Left lung (tissue), 10 donors: Measurements from ENCODE around the gene HYI. TPM values are rescaled to one million over a fixed set of nuclear protein-coding genes. Genes with fewer than 3 reads are reported as not detected.

ENCODE experiments used
- ATAC-seq: fragments of 200-7000 bp; cut with Tn5 transposase; one replicate; pipeline ENCODE4 v1.9.1; 2020; ENCODE audit warnings: moderate library complexity
- DNase-seq, 4 donors: peaks; one replicate each; pipeline ENCODE4 v3.0.0-alpha.2; 2013 to 2020
- H3K27ac ChIP-seq, 2 donors: fragments of 200-600 bp; sonication (generic) in 1 of 2; one replicate each; pipeline versions ENCODE4 v1.5.0 to v1.8.0; 2020 to 2021
- H3K27me3 ChIP-seq, 2 donors: fragments of 200-600 bp; sonication (generic) in 1 of 2; one replicate each; pipeline versions ENCODE4 v1.5.0 to v1.8.0; 2020 to 2021
- H3K36me3 ChIP-seq, 2 donors: fragments of 200-600 bp; sonication (generic) in 1 of 2; one replicate each; pipeline versions ENCODE4 v1.5.0 to v1.8.0; 2020 to 2021
- H3K4me1 ChIP-seq, 2 donors: fragments of 200-600 bp; one replicate each; pipeline ENCODE4 v1.8.0; 2021
- H3K4me3 ChIP-seq, 2 donors: fragments of 200-600 bp; sonication (generic) in 1 of 2; one replicate each; pipeline versions ENCODE4 v1.5.0 to v1.8.0; 2020 to 2021; ENCODE audit warnings: mild to moderate bottlenecking in 1 of 2
- H3K9me3 ChIP-seq, 2 donors: fragments of 200-600 bp; sonication (generic) in 1 of 2; one replicate each; pipeline versions ENCODE4 v1.5.0 to v1.8.0; 2020 to 2021
- CTCF ChIP-seq, 2 donors: fragments of 200-600 bp; sonication (generic) in 1 of 2; IDR thresholded peaks; one replicate each; pipeline versions ENCODE4 v1.5.0 to v1.8.0; 2021; ENCODE audit warnings: antibody characterized with exemption in 2 of 2
- intact Hi-C, 2 donors: fragments of 100-400 bp; cut with DNase I; formaldehyde crosslinking; loops; one replicate each; pipeline versions ENCODE4 v1.11.2 to v1.14.2; 2022
- polyA plus RNA-seq, 6 donors: library from polyadenylated mRNA; unstranded; fragments of 120-200 nt; gene quantifications; one replicate each; pipeline ENCODE4 v1.2.1, GENCODE V29; 2013; ENCODE audit not compliant: insufficient read length in 6 of 6
- total RNA-seq, 2 donors: library from RNA; stranded (reverse); fragmentation: NEBNext Ultra II Directional; extraction: Animal tissue kit (Norgen Biotek cat#: 25700); gene quantifications; one replicate each; pipeline ENCODE4 v1.2.1, GENCODE V29; 2021
- donor health status: DM: no; HTN: yes; CAD: no.
- donor health status: DM: no; HTN: no; CAD: no.

HYI gene
- total and polyA plus RNA-seq, 8 donors = 42.5 to 60.2 (median 48.9) TPM

GRCh38 chr1:43422995-43423671, 30.6 kb downstream of the HYI start:
- H3K27me3 ChIP-seq = no peaks in the 10 kb centered on the region
- H3K4me3 ChIP-seq = no peak overlapping the region
- TF ChIP-seq CTCF (IDR thresholded peaks at IDR 0.05) = no peak
- no peak for DNase-seq
- no peaks in the 10 kb centered on the region for H3K9me3 ChIP-seq
- H3K36me3 ChIP-seq = peaks cover 3 to 95% of the 10 kb centered on the region in 2 donors
- ATAC-seq = no peak
- H3K4me1 ChIP-seq = no peaks in the 10 kb centered on the region
- no peak overlapping the region for H3K27ac ChIP-seq
- intact Hi-C loops = no loop called here

GRCh38 chr1:43421976-43422750, 31.6 kb downstream of the HYI start:
- DNase-seq (no peak), ATAC-seq (no peak)
- TF ChIP-seq CTCF (IDR thresholded peaks at IDR 0.05) = no peak
- no peaks in the 10 kb centered on the region for H3K27me3 ChIP-seq
- no peaks in the 10 kb centered on the region for H3K9me3 ChIP-seq
- no peak overlapping the region for H3K27ac ChIP-seq
- H3K36me3 ChIP-seq = peaks cover 3 to 95% of the 10 kb centered on the region in 2 donors
- intact Hi-C loops = no loop called here
- H3K4me1 ChIP-seq = no peaks in the 10 kb centered on the region
- no peak overlapping the region for H3K4me3 ChIP-seq

DNA sequence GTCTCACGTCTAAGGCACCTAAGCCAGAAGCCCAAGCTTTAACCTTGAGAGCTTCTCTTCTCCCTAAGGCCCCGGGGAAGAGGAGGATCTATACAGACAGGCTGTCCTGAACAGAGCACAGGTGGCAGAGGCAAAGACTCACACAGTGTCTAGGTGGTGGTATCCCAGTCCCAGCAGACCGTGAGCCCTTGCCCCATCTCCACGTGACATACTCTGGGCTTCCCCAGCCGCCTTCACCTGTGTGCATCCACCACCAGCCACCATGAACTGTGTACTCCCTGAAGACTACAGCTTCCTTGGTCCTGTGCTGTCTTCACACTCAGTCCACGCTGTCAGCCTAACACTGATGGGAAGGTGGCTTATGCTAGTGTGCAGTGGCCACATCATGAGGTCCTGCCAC, 32.3 kb downstream of the HYI start:
- peaks cover 3 to 95% of the 10 kb centered on the region in 2 donors for H3K36me3 ChIP-seq
- no peaks in the 10 kb centered on the region for H3K4me1 ChIP-seq
- H3K9me3 ChIP-seq = no peaks in the 10 kb centered on the region
- DNase-seq = no peak
- H3K4me3 ChIP-seq = no peak overlapping the region
- intact Hi-C loops = no loop called here
- no peak for TF ChIP-seq CTCF (IDR thresholded peaks at IDR 0.05)
- H3K27me3 ChIP-seq = no peaks in the 10 kb centered on the region
- H3K27ac ChIP-seq = no peak overlapping the region
- ATAC-seq = no peak

DNA sequence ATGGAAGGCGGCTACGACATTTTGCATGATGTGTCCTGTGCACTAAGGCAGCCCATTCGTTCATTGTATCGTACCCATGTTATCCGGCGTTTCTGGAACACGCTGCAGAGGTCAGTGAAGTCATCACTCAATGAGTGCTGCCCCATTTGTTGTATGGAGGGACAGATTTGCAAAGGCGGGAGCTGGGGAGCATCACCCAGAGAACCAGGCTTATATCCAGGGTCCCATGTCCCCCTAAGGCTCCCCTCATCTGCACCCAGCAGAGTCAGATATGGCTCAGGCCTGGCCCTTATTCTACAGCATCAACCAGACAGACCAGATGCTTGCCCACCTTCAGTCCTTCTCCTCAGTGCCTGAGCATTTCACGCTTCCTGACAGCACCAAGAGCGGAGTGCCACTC, 32.9 kb downstream of the HYI start:
- no peak for TF ChIP-seq CTCF (IDR thresholded peaks at IDR 0.05)
- Histone ChIP-seq H3K9me3 (no peaks in the 10 kb centered on the region), H3K4me1 (no peaks in the 10 kb centered on the region), H3K27ac (no peak overlapping the region), H3K36me3 (peaks cover 3 to 95% of the 10 kb centered on the region in 2 donors), H3K4me3 (no peak overlapping the region), H3K27me3 (no peaks in the 10 kb centered on the region)
- ATAC-seq (no peak), DNase-seq (no peak)
- intact Hi-C loops = no loop called here

GRCh38 chr1:43419627-43420425, 33.9 kb downstream of the HYI start:
- Histone ChIP-seq H3K27ac (no peak overlapping the region), H3K27me3 (no peaks in the 10 kb centered on the region), H3K36me3 (peaks cover 3 to 95% of the 10 kb centered on the region in 2 donors), H3K4me3 (no peak overlapping the region), H3K4me1 (no peaks in the 10 kb centered on the region), H3K9me3 (no peaks in the 10 kb centered on the region)
- no peak for DNase-seq
- intact Hi-C loops = loop anchor here (10.0 kb wide), 1 partner anchor 185 kb away; no protein-coding TSS in a partner anchor
- TF ChIP-seq CTCF (IDR thresholded peaks at IDR 0.05) = no peak
- ATAC-seq = no peak
